Activated CD4-positive, alpha-beta T cell treated with anti-CD3 and anti-CD28 coated beads, Interleukin-10, Interleukin-2, amounts not matched to agents 100 ng/mL and 50 ng/mL, durations not matched to agents 16 hours and 8 hours (primary cell): ENCODE measurements around the gene MAP3K3.

ENCODE experiments used
- DNase-seq: peaks from one replicate; pipeline ENCODE4 v3.0.0-alpha.2; 2020

MAP3K3 gene

GRCh38 chr17:63694950-63695773 lies 72.9 kb downstream of the MAP3K3 start:
- no peak for DNase-seq

DNA sequence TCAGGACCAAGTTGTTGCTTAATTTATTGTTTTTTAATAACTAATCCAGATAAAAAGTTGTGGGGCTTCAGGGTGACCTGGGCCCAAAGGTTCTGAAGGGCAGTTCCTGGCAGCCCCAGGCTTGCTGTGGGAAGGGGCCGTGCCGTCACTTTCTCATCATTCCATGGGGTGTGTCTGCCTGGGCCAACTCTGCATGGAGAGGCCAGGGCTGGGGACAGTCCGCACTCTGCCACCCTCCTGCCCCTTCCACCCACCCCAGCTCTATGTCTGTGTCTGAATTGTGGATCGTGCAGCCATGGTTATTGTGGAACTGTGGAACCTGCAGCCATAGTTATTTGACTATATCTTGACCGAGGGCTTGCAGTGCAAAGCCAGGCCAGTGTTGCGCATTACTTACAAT lies 73.7 kb downstream of the MAP3K3 start:
- no peak for DNase-seq

DNA sequence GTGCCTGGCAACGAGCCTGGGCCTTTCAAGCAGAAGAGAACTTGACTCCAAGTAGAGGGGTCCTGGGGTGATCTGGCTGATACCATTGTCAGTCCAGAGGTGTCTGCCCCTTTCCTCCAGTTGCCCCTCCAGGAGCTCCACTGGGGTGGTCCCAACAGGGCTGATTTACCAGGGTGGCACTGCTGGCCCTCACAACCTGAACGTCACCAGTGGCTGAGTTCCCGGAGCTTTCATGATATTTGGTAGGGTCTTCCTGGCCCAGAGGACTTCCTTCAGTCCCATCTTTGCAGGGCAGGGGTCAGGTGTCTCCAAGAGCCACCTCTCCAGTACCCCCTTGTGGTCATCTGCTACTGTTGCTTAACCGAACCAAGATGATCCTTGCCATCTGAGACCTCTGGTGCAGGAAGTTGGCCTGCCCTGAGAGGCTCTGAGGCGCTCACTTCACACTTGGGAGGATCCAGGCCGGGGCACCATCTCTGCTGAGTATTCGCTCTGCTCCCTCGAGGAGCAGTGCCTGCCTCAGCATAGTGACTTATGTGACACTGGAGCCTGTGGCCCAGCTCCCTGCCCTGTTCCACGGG lies 74.3 kb downstream of the MAP3K3 start:
- DNase-seq: peak; percentile 61

GRCh38 chr17:63697341-63698286 lies 75.4 kb downstream of the MAP3K3 start:
- DNase-seq: peak; percentile 89

DNA sequence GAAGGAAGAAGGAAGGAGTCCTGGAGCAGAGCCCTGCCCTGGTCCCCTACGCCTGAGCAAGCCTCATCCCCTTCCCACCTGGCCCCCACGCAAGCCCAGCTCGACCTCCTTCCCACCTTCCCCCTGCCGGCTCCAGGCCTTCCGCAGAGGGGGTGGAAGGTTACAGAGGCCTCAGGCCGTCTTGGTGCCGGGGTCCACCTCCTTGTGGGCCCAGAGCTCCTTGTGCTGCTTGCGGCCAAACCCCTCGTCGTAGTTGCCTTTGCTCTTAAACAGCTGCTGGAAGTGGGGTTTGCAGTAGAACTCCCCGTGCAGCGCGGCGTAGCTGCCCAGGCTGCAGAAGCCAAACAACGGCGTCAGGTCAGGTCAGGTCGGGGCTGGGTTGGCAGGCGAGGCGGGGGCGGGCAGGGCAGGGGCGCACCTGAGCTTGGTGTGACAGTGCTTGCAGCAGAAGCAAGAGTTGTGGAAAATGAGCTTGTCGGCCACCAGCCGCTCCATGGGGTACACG lies 76.2 kb downstream of the MAP3K3 start:
- peak; percentile 36 for DNase-seq

- peak; percentile 92 for DNase-seq
These were observed 76.8 kb downstream of the MAP3K3 start for GRCh38 chr17:63698886-63699637.

DNA sequence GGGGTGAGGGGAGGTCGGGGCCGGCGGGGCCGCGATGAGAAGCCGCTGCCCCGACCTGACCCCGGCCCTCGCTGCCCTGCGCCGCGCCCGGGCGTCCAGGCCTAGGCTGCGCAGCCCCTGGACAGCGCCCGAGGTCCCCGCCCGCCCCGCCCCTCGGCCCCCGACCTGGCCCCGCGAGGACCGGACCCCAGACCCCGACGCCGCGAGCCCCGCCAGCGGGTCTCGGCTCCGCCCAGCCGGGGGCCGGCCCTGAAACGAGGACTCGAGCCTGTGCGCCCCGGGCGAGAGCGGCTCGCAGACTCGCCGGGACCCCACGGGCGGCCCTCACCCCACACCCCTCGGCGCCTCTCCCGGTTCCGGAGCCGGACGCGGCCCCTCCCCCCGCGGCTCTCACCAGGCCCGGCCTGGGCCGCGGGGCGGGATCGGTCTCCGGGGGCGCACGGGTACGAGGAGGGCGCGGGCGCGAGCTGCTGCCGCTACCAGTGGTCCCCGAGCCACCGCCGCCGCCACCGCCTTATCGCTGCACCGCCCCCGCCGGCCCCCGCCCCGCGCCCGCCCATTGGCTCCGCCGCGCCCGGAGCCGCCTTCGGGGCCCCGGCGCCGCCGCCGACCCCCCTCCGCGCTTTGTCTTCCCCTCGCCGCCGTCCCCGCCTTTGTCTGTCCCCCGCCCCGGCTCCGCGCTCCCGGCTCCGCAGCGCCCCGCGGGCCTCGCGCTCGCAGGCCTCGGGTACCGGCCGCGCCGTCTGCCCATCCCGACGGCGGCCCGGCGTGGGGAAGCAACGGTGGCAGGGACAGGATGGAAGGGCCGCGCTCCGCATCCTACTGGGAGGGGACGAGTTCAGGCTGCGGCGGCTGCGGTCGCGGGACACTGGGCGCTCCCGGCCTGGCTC lies 77.7 kb downstream of the MAP3K3 start, which contains the start of gene LIMD2:
LIMD2 (minus strand) TSS at position 488 of the 890 bp plus-strand sequence. CDS start 827 bp downstream, outside the sequence.
- DNase-seq: peak; percentile 83

- DNase-seq: peak; percentile 66
These were observed 78.6 kb downstream of the MAP3K3 start for GRCh38 chr17:63700528-63701455.

DNA sequence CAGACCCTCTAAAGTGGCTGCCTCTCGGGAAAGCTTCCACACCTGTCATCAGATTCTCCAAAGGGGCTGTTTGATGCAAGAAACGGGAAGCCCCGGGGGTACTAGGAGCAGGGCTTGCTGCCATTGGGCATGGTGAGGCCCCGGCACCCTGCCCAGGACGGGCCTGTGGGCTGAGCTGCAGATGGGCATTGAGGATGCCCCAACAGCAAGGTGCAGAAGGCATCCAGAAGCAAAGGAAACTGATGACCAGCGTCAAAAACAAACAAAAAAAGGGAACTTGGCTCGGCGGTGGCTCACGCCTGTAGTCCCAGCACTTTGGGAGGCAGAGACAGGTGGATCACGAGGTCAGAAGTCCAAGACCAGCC lies 79.2 kb downstream of the MAP3K3 start:
- DNase-seq: no peak

DNA sequence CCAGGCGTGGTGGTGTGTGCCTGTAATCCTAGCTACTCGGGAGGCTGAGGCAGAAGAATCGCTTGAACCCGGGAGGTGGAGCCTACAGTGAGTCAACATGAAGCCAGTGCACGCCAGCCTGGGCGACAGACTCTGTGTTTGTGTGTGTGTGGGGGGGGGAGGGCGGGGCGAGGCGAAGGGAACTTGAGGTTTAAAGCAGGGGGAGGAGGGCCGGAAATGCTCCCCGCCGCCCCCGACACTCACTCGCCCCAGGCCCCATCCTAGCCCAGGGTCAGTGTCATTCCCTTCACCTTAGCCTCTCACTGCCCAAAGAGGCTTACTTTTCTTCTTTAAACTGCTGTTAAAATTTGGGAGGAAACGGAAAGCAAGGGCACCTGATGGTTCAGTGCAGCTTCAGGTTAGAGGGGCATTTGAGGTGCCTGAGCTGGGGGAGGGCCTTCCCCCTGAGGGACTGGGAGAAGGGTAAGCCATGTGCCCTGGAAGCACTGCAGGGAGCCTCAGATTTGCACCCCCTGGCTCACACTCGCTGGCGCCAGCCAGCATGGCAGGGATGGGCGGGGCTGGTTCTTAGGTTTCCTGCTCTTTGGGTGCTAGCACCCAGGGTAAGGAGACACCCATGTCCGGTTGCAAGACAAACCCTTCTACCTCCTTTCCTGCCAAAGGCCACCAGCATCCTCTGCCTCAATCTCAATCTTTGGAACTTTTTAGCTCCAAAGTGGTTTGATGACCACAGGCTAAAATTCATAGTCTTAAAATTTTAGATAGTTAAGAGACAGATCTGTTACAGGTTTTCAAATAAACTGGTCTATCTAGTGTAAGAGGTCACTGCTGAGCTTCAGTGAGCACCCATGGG lies 79.9 kb downstream of the MAP3K3 start:
- DNase-seq: peak; percentile 89

DNA sequence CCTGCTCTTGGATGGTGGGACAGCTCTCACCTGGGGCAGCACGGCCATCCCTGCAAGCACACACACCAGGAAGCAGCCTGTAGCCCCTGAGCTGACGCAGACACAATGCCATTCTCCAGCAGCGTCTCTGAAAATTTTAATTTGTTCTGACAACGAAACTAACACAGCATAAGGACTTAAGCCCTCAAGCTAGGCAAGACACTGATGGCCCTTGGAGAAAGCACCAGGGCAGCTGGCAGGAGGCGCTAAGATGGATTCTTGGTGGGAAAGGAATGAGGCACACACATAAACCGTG lies 80.5 kb downstream of the MAP3K3 start:
- DNase-seq: no peak

GRCh38 chr17:63703029-63703428 lies 80.8 kb downstream of the MAP3K3 start:
- DNase-seq: no peak

GRCh38 chr17:63703556-63704258 lies 81.5 kb downstream of the MAP3K3 start:
- DNase-seq: no peak

- DNase-seq: no peak
These were observed 82.0 kb downstream of the MAP3K3 start for GRCh38 chr17:63704259-63704576.

- no peak for DNase-seq
These were observed 82.6 kb downstream of the MAP3K3 start for GRCh38 chr17:63704836-63705235.

GRCh38 chr17:63705657-63706056 lies 83.4 kb downstream of the MAP3K3 start:
- no peak for DNase-seq

GRCh38 chr17:63706336-63707082 lies 84.3 kb downstream of the MAP3K3 start:
- no peak for DNase-seq

DNA sequence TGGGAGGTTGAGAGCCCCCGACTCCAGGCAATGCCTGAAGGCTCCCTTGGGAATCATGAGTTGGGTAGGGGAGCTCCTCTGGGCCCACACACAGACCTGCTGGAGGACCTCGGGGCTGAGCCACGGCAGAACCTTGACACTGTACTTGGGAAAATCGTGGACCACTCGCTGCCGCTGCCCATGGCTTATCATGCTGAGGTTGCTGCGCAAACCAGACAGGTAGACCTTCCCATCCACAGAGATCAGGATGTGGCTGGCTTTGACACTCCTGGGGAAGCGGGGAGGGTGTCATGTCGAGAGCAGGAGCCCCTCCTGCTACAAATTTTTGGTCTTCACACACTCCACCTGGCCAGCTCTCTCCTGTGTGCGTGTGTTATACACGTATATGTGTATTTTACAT lies 84.9 kb downstream of the MAP3K3 start:
- DNase-seq: no peak
